NB4 (cell line): ENCODE results near the gene CCDC106.

Source experiments
- DNase-seq: peaks from one replicate; pipeline ENCODE4 v3.0.0; 2010; ENCODE audit warnings: low read depth
- H3K4me3 ChIP-seq: one replicate; pipeline ENCODE4 v1.5.1; 2011; ENCODE audit warnings: mild to moderate bottlenecking, low read depth, low read length, moderate library complexity
- CTCF ChIP-seq: IDR thresholded peaks from one replicate; pipeline ENCODE4 v1.5.1; 2012; ENCODE audit warnings: low read depth, low read length
- MAX ChIP-seq: IDR thresholded peaks from 2 replicates; pipeline ENCODE4 v1.6.1; 2011; ENCODE audit warnings: low read depth, low read length
- MYC ChIP-seq: IDR thresholded peaks from 2 replicates; pipeline ENCODE4 v1.6.1; 2011; ENCODE audit warnings: low read depth, low read length
- POLR2A ChIP-seq: IDR thresholded peaks from 2 replicates; pipeline ENCODE4 v1.6.1; 2011; ENCODE audit warnings: mild to moderate bottlenecking; ENCODE audit not compliant: insufficient read length; ENCODE audit errors: extremely low read depth

The CCDC106 gene

GRCh38 chr19:55676889-55677505, 29.0 kb downstream of the CCDC106 start:
- H3K4me3 ChIP-seq: no peak overlapping the region

GRCh38 chr19:55677572-55678028, 29.6 kb downstream of the CCDC106 start:
- TF ChIP-seq MAX (no peak), POLR2A (no peak), MYC (no peak), CTCF (no peak)
- peak overlapping the region; percentile 21 for H3K4me3 ChIP-seq
- peak; percentile 47 for DNase-seq

More at GRCh38 chr19:55676889-55677505, 29.0 kb downstream of the CCDC106 start:
- TF ChIP-seq CTCF: no peak
- TF ChIP-seq MYC: no peak
- TF ChIP-seq POLR2A: no peak
- no peak for TF ChIP-seq MAX
- no peak for DNase-seq

- peak; percentile 76 for DNase-seq
- no peak for TF ChIP-seq MYC
- no peak for TF ChIP-seq POLR2A
- no peak for TF ChIP-seq MAX
- TF ChIP-seq CTCF: no peak
- no peak overlapping the region for H3K4me3 ChIP-seq
Observed at GRCh38 chr19:55678121-55678671, 30.2 kb downstream of the CCDC106 start.

- no peak for DNase-seq
- no peak overlapping the region for H3K4me3 ChIP-seq
- no peak for TF ChIP-seq CTCF
- no peak for TF ChIP-seq MAX
- no peak for TF ChIP-seq MYC
- TF ChIP-seq POLR2A: no peak
Observed at GRCh38 chr19:55679343-55680257, 31.6 kb downstream of the CCDC106 start.

- no peak overlapping the region for H3K4me3 ChIP-seq
- DNase-seq: no peak
- TF ChIP-seq POLR2A (no peak), MAX (no peak)
Observed at GRCh38 chr19:55680339-55681130, 32.5 kb downstream of the CCDC106 start.
